ENCODE results near the gene NUMBL. TPM values are rescaled to one million over a fixed set of nuclear protein-coding genes. Genes with fewer than 3 reads are reported as not detected.

NUMBL gene
- polyA plus RNA-seq, 1 donor from 2014 or later = 20.5 TPM

GRCh38 chr19:40661616-40662015, 28.8 kb downstream of the NUMBL start:
- no peaks in the 10 kb centered on the region for H3F3A ChIP-seq (ENCODE audit: insufficient read depth, low read length, poor library complexity, severe bottlenecking)
- H3K79me2 ChIP-seq (replicated peaks; ENCODE audit: insufficient read depth, low read length) = no peaks in the 10 kb centered on the region
- TF ChIP-seq SMC3 (conservative IDR thresholded peaks at IDR 0.05; ENCODE audit: poor library complexity) = no peak
- TF ChIP-seq EP300 (conservative IDR thresholded peaks at IDR 0.05; ENCODE audit: poor library complexity, severe bottlenecking) = no peak
- no peak for TF ChIP-seq POLR2AphosphoS5 (IDR thresholded peaks at IDR 0.05)
- no peak for TF ChIP-seq EZH2 (IDR thresholded peaks at IDR 0.05; ENCODE audit: borderline replicate concordance, insufficient read depth, low read length, poor library complexity, severe bottlenecking)
- TF ChIP-seq REST (IDR thresholded peaks at IDR 0.05; ENCODE audit: borderline replicate concordance) = no peak
- no peak for TF ChIP-seq RAD21 (conservative IDR thresholded peaks at IDR 0.05)
- no peak overlapping the region for H2AFZ ChIP-seq (ENCODE audit: low read depth, low read length)
- H3K9ac ChIP-seq (ENCODE audit: low read length) = no peak overlapping the region
- H3K4me2 ChIP-seq (ENCODE audit: low read length) = no peak overlapping the region
- no peaks in the 10 kb centered on the region for H3K27me3 ChIP-seq (ENCODE audit: insufficient read depth, low read depth, low read length)
- H3K27ac ChIP-seq (ENCODE audit: low read length) = no peak overlapping the region
- H4K20me1 ChIP-seq (ENCODE audit: insufficient read depth) = no peaks in the 10 kb centered on the region
- no peaks in the 10 kb centered on the region for H3K9me3 ChIP-seq (ENCODE audit: low read length)
- H3K9me2 ChIP-seq (ENCODE audit: insufficient read depth, low read length) = no peaks in the 10 kb centered on the region
- H3K4me3 ChIP-seq (ENCODE audit: low read length) = no peak overlapping the region
- H3K36me3 ChIP-seq (ENCODE audit: insufficient read depth, low read length) = no peaks in the 10 kb centered on the region

GRCh38 chr19:40659566-40659965, 30.9 kb downstream of the NUMBL start:
- H2AFZ ChIP-seq (ENCODE audit: low read depth, low read length) = no peak overlapping the region
- TF ChIP-seq EZH2 (IDR thresholded peaks at IDR 0.05; ENCODE audit: borderline replicate concordance, insufficient read depth, low read length, poor library complexity, severe bottlenecking) = no peak
- TF ChIP-seq RAD21 (conservative IDR thresholded peaks at IDR 0.05) = no peak
- TF ChIP-seq TAF1 (IDR thresholded peaks at IDR 0.05; ENCODE audit: low read depth) = no peak
- no peak for TF ChIP-seq EP300 (conservative IDR thresholded peaks at IDR 0.05; ENCODE audit: poor library complexity, severe bottlenecking)
- TF ChIP-seq CTCF (IDR thresholded peaks at IDR 0.05; ENCODE audit: poor library complexity, severe bottlenecking) = no peak
- TF ChIP-seq SMC3 (conservative IDR thresholded peaks at IDR 0.05; ENCODE audit: poor library complexity) = no peak
- no peak for TF ChIP-seq REST (IDR thresholded peaks at IDR 0.05; ENCODE audit: borderline replicate concordance)
- TF ChIP-seq MXI1 (conservative IDR thresholded peaks at IDR 0.05; ENCODE audit: poor library complexity, severe bottlenecking) = no peak
- no peak for TF ChIP-seq POLR2AphosphoS5 (IDR thresholded peaks at IDR 0.05)

More at GRCh38 chr19:40659566-40659965, 30.9 kb downstream of the NUMBL start:
- H3K4me2 ChIP-seq (ENCODE audit: low read length) = no peak overlapping the region
- H4K20me1 ChIP-seq (ENCODE audit: insufficient read depth) = no peaks in the 10 kb centered on the region
- no peak overlapping the region for H3K9ac ChIP-seq (ENCODE audit: low read length)
- H3K36me3 ChIP-seq (ENCODE audit: insufficient read depth, low read length) = no peaks in the 10 kb centered on the region
- H3F3A ChIP-seq (ENCODE audit: insufficient read depth, low read length, poor library complexity, severe bottlenecking) = no peaks in the 10 kb centered on the region
- no peak overlapping the region for H3K4me3 ChIP-seq (ENCODE audit: low read length)
- H3K27ac ChIP-seq (ENCODE audit: low read length) = no peak overlapping the region
- no peaks in the 10 kb centered on the region for H3K79me2 ChIP-seq (replicated peaks; ENCODE audit: insufficient read depth, low read length)
- H3K27me3 ChIP-seq (ENCODE audit: insufficient read depth, low read depth, low read length) = no peaks in the 10 kb centered on the region
- H3K9me2 ChIP-seq (ENCODE audit: insufficient read depth, low read length) = no peaks in the 10 kb centered on the region
- no peaks in the 10 kb centered on the region for H3K9me3 ChIP-seq (ENCODE audit: low read length)

All from neural cell (in vitro differentiated cells).